ENCODE measurements around the gene CLP1. TPM values are rescaled to one million over a fixed set of nuclear protein-coding genes. Genes with fewer than 3 reads are reported as not detected.
A peak's percentile ranks its signal among the peaks of the same experiment; 100 is the strongest.

Gene CLP1
- 23.4 and 26.8 TPM in 2 replicates for total RNA-seq (2021)
- percentile 78 among the genes with signal in this experiment for Bru-seq, nascent RNA
- BruChase-seq, experiment 1, labeled RNA remaining after a 2-hour chase: percentile 90 among the genes with signal in this experiment
- BruChase-seq, experiment 2, labeled RNA remaining after a 6-hour chase: percentile 58 among the genes with signal in this experiment
- long read RNA-seq, transcript CLP1-205 (3 exons, 2,435 nt): major isoform, 47 of 50 reads
- long read RNA-seq, partial matches to known transcripts: 1 of 50 reads
- long read RNA-seq, other reads (novel, unspliced or antisense): 1 of 50 reads

DNA sequence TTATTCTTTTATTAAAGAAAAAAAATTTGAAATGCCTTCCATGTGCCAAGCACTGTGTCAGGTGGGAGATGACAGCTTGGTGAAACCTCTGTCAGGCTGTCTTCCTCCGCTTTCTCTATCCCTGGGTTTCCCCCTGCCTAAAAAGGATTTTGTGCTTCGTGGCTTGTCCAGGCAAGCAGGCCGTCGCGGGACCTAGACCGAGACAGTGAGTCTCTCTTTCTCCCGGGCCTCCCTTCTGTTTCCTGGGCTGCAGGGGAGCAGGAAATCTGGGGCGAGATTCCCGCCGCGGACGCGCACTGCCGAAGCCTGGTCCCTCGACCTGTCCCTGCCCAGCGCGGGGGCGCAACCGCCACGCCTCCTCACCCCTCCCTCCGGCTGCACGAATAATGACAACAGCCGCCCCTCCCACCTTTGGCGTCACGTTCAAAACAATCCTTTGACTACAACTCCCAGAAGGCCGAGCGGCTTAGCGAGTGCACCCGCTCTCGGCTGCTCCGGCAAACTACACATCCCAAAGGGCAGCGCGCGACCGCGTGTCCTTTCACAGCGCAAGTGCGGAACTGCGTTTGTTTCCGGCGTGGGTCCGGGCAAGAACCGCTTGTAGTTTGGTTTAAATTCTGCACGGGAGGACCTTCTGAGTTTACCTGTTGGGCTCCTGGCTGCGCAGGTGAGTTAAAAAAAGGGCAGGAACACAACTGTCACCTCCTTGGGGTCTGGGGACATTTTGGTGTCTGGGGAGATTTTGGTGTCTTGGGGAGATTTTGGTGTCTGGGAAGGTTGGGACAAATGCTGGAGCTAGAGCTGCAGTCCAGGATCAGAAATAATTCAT, at the start of gene CLP1:
Gene CLP1 (plus strand): TSS at position 569 of the 829 bp plus-strand sequence. CDS start 1,715 bp downstream, outside the sequence.
- BruUV-seq (replicated peaks): no TSS peak
- ChIA-PET CTCF (interaction anchor here (0.6 kb wide), 1 partner anchor 200 kb away, joined by 4 read pairs; no protein-coding TSS in a partner anchor), POLR2A (ENCODE audit: low non-redundant PET) (no interaction called here)
- H3K9me3 ChIP-seq (ENCODE audit: low read depth, low read length, poor library complexity, severe bottlenecking): no peaks in the 10 kb centered on the region
- peak within 1 kb of the TSS; percentile 63 for H3K4me3 ChIP-seq (ENCODE audit: low read depth, low read length, poor library complexity, severe bottlenecking)
- H3K27me3 ChIP-seq (replicated peaks; ENCODE audit: insufficient read depth, low read depth, low read length, poor library complexity): no peaks in the 10 kb centered on the region
- intact Hi-C loops (cut with micrococcal nuclease; ENCODE audit: unreplicated experiment): no loop called here
- DNase-seq (ENCODE audit: low spot score): peak; percentile 100
- no peaks in the 10 kb centered on the region for H3K4me1 ChIP-seq (ENCODE audit: insufficient read depth, low read length, poor library complexity, severe bottlenecking)
- peak within 1 kb of the TSS; percentile 62 for H3K27ac ChIP-seq (ENCODE audit: low read depth, low read length, poor library complexity, severe bottlenecking)
- TF ChIP-seq CTCF (conservative IDR thresholded peaks at IDR 0.05; ENCODE audit: low read depth, low read length) (no peak), EZH2 (IDR thresholded peaks at IDR 0.05; ENCODE audit: borderline replicate concordance, low read depth, low read length, poor library complexity, severe bottlenecking) (no peak)
- peaks cover 26% of the 10 kb centered on the region for H3K36me3 ChIP-seq (ENCODE audit: insufficient read depth, low read length, poor library complexity, severe bottlenecking)

GRCh38 chr11:57610170-57610569, 47.4 kb upstream of the CLP1 start:
- TF ChIP-seq EZH2 (IDR thresholded peaks at IDR 0.05; ENCODE audit: borderline replicate concordance, low read depth, low read length, poor library complexity, severe bottlenecking): no peak
- no peak for TF ChIP-seq CTCF (conservative IDR thresholded peaks at IDR 0.05; ENCODE audit: low read depth, low read length)
- no TSS peak for BruUV-seq (replicated peaks)
- DNase-seq (ENCODE audit: low spot score): no peak
- Histone ChIP-seq H3K4me1 (ENCODE audit: insufficient read depth, low read length, poor library complexity, severe bottlenecking) (no peaks in the 10 kb centered on the region), H3K27me3 (replicated peaks; ENCODE audit: insufficient read depth, low read depth, low read length, poor library complexity) (peaks cover 12% of the 10 kb centered on the region), H3K36me3 (ENCODE audit: insufficient read depth, low read length, poor library complexity, severe bottlenecking) (no peaks in the 10 kb centered on the region), H3K4me3 (ENCODE audit: low read depth, low read length, poor library complexity, severe bottlenecking) (no peak overlapping the region), H3K27ac (ENCODE audit: low read depth, low read length, poor library complexity, severe bottlenecking) (no peak overlapping the region), H3K9me3 (ENCODE audit: low read depth, low read length, poor library complexity, severe bottlenecking) (no peaks in the 10 kb centered on the region)
- CTCF ChIA-PET: no interaction called here
- intact Hi-C loops (cut with micrococcal nuclease; ENCODE audit: unreplicated experiment): no loop called here
- POLR2A ChIA-PET (ENCODE audit: low non-redundant PET): no interaction called here

- Histone ChIP-seq H3K27me3 (replicated peaks; ENCODE audit: insufficient read depth, low read depth, low read length, poor library complexity) (peaks cover 12% of the 10 kb centered on the region), H3K4me3 (ENCODE audit: low read depth, low read length, poor library complexity, severe bottlenecking) (no peak overlapping the region), H3K36me3 (ENCODE audit: insufficient read depth, low read length, poor library complexity, severe bottlenecking) (no peaks in the 10 kb centered on the region), H3K27ac (ENCODE audit: low read depth, low read length, poor library complexity, severe bottlenecking) (no peak overlapping the region), H3K4me1 (ENCODE audit: insufficient read depth, low read length, poor library complexity, severe bottlenecking) (no peaks in the 10 kb centered on the region), H3K9me3 (ENCODE audit: low read depth, low read length, poor library complexity, severe bottlenecking) (peaks cover under 1% of the 10 kb centered on the region)
- POLR2A ChIA-PET (ENCODE audit: low non-redundant PET): no interaction called here
- DNase-seq (ENCODE audit: low spot score): no peak
- intact Hi-C loops (cut with micrococcal nuclease; ENCODE audit: unreplicated experiment): no loop called here
- CTCF ChIA-PET: interaction anchor here (0.6 kb wide), 1 partner anchor 212 kb away, joined by 3 read pairs; no protein-coding TSS in a partner anchor
- BruUV-seq (replicated peaks): no TSS peak
- TF ChIP-seq EZH2 (IDR thresholded peaks at IDR 0.05; ENCODE audit: borderline replicate concordance, low read depth, low read length, poor library complexity, severe bottlenecking) (no peak), CTCF (conservative IDR thresholded peaks at IDR 0.05; ENCODE audit: low read depth, low read length) (no peak)
Observed at GRCh38 chr11:57614234-57614772, 43.3 kb upstream of the CLP1 start.

Measured in A673 (cell line).